Sigmoid colon (tissue), 7 donors: Measurements from ENCODE around the gene BAG2. TPM values are rescaled to one million over a fixed set of nuclear protein-coding genes. Genes with fewer than 3 reads are reported as not detected.
A peak's percentile ranks its signal among the peaks of the same experiment; 100 is the strongest.

ENCODE experiments used
- DNase-seq: peaks from one replicate; pipeline ENCODE4 v3.0.0-alpha.2; 2019
- H3K27ac ChIP-seq, 4 donors: fragments of 200-600 bp; sonication (generic); one replicate each; pipeline ENCODE4 v1.5.1; 2016 to 2019; ENCODE audit warnings: mild to moderate bottlenecking in 1 of 4
- H3K27me3 ChIP-seq, 3 donors: fragments of 200-600 bp; sonication (generic); one replicate each; pipeline ENCODE4 v1.5.1; 2019; ENCODE audit warnings: mild to moderate bottlenecking in 1 of 3
- H3K36me3 ChIP-seq, 4 donors: fragments of 200-600 bp; sonication (generic); one replicate each; pipeline ENCODE4 v1.5.1; 2016 to 2019
- H3K4me1 ChIP-seq, 4 donors: fragments of 200-600 bp; sonication (generic); one replicate each; pipeline ENCODE4 v1.5.1; 2017 to 2019
- H3K4me3 ChIP-seq, 4 donors: fragments of 200-600 bp; sonication (generic); one replicate each; pipeline ENCODE4 v1.5.1; 2017 to 2019; ENCODE audit warnings: mild to moderate bottlenecking in 2 of 4, moderate library complexity in 1 of 4
- H3K9me3 ChIP-seq, 4 donors: fragments of 200-600 bp in 3 of 4; sonication (generic) in 3 of 4; one replicate each; pipeline versions ENCODE4 v1.5.1 to v1.6.1; 2013 to 2019
- EP300 ChIP-seq, 4 donors: sonication (generic); formaldehyde crosslinking; IDR thresholded peaks; one replicate each; pipeline ENCODE4 v1.6.1; 2017; ENCODE audit warnings: antibody characterized with exemption in 4 of 4
- POLR2A ChIP-seq, 2 donors: fragments of 450-650 bp; IDR thresholded peaks; one replicate each; pipeline ENCODE4 v1.6.1; 2016; ENCODE audit warnings: antibody characterized with exemption in 2 of 2, mild to moderate bottlenecking in 2 of 2, moderate library complexity in 2 of 2
- POLR2AphosphoS5 ChIP-seq, 4 donors: sonication (generic); formaldehyde crosslinking; IDR thresholded peaks; one replicate each; pipeline ENCODE4 v1.6.1; 2017; ENCODE audit warnings: antibody characterized with exemption in 4 of 4
- WGBS, 2 donors: extraction: QIAGEN DNeasy Blood & Tissue Kit; methylation state at CpG; one replicate each; pipeline ENCODE4 v1.1.7; 2013; 5-methylcytosine and 5-hydroxymethylcytosine counted together
- intact Hi-C: fragments of 100-400 bp; cut with DNase I; formaldehyde crosslinking; loops from one replicate; pipeline ENCODE4 v1.15.1; 2023
- polyA plus RNA-seq, 3 donors: library from polyadenylated mRNA; stranded (reverse); fragments of 200-250 nt; gene quantifications; one replicate each; pipeline ENCODE4 v1.2.3, GENCODE V29; 2013
- total RNA-seq, 4 donors: library from RNA; depleted of rRNA; stranded (reverse); fragments of >200 nt; gene quantifications; one replicate each; pipeline ENCODE4 v1.1.0, GENCODE V29; 2016
- TF ChIP-seq, protein P1 (sequence below), 4 experiments: fragments of 450-650 bp in 3 of 4; fragments of 200-600 bp in 1 of 4; IDR thresholded peaks; one replicate each; pipeline ENCODE4 v1.5.1; 2016 to 2019; ENCODE audit warnings: antibody characterized with exemption in 4 of 4, mild to moderate bottlenecking in 3 of 4, moderate library complexity in 2 of 4
- donor health status: healthy with polysubstance abuse.
- donor health status: Bipolar disorder and iron deficiency.
- donor health status: healthy.

The BAG2 gene
- total and polyA plus RNA-seq, 7 donors = 0.92 to 74.5 (median 55.6) TPM

DNA sequence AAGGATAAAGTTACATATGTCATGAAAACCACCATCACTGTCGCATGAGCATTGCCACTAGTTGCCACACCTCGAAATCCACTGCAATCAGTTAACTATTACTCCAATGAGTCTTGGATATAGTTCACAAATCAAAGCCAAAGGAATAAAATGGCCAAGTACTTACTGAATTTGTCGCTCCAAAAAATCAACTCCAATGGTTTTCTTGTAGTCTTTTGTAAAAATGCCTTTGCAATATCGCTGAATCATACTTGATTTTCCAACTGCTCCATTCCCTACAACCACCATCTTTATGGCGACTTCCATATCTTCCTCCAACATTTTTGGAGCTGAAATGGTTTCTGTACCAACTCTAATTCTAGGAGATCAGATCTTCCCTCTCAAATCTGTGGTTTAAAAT is 37.9 kb downstream of the BAG2 start:
- Histone ChIP-seq H3K36me3 (no peaks in the 10 kb centered on the region), H3K9me3 (no peaks in the 10 kb centered on the region), H3K27me3 (no peaks in the 10 kb centered on the region), H3K4me1 (peaks cover 0 to 91% (median 58%) of the 10 kb centered on the region in 4 donors), H3K27ac (peak overlapping the region in 3 of 4 donors; percentile 2 to 100 (median 96)), H3K4me3 (no peak overlapping the region)
- intact Hi-C loops = no loop called here
- no peak for DNase-seq
- 95% methylated on average over 5 of the region's 5 CpGs for WGBS, 2 donors
- TF ChIP-seq POLR2A (IDR thresholded peaks at IDR 0.05) (no peak), EP300 (IDR thresholded peaks at IDR 0.05) (no peak)
- TF ChIP-seq, protein P1, sequence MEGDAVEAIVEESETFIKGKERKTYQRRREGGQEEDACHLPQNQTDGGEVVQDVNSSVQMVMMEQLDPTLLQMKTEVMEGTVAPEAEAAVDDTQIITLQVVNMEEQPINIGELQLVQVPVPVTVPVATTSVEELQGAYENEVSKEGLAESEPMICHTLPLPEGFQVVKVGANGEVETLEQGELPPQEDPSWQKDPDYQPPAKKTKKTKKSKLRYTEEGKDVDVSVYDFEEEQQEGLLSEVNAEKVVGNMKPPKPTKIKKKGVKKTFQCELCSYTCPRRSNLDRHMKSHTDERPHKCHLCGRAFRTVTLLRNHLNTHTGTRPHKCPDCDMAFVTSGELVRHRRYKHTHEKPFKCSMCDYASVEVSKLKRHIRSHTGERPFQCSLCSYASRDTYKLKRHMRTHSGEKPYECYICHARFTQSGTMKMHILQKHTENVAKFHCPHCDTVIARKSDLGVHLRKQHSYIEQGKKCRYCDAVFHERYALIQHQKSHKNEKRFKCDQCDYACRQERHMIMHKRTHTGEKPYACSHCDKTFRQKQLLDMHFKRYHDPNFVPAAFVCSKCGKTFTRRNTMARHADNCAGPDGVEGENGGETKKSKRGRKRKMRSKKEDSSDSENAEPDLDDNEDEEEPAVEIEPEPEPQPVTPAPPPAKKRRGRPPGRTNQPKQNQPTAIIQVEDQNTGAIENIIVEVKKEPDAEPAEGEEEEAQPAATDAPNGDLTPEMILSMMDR (IDR thresholded peaks at IDR 0.05) = no peak

DNA sequence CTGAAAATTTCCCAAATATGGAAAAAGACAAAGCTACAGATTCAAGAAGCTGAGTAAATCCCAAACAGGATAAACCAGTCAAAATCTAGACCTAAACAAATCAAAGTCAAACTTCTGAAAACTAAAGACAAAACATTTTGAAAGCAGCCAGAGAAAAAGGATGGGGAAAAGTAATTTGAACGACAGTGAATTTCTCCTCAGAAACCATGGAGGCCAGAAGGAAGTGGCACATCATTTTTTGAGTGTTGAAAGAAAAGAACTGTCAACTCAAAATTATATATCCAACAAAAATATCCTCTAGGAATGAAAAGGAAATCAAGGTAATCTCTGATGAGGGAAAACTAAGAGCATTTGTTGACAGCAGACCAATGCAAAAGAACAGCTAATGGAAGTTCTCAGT is 43.1 kb downstream of the BAG2 start:
- peaks cover 0 to 77% (median 44%) of the 10 kb centered on the region in 4 donors for H3K4me1 ChIP-seq
- no peak for DNase-seq
- H3K36me3 ChIP-seq = no peaks in the 10 kb centered on the region
- TF ChIP-seq, protein P1 (IDR thresholded peaks at IDR 0.05) = no peak
- no peak for TF ChIP-seq POLR2A (IDR thresholded peaks at IDR 0.05)
- no peak for TF ChIP-seq EP300 (IDR thresholded peaks at IDR 0.05)
- TF ChIP-seq POLR2AphosphoS5 (IDR thresholded peaks at IDR 0.05) = no peak
- no peaks in the 10 kb centered on the region for H3K9me3 ChIP-seq
- WGBS, 2 donors = 94 to 97% methylated on average over 1 of the region's 1 CpG
- no peak overlapping the region for H3K4me3 ChIP-seq
- no peaks in the 10 kb centered on the region for H3K27me3 ChIP-seq
- H3K27ac ChIP-seq = peak overlapping the region in 3 of 4 donors; percentile 72 to 100 (median 96)
- intact Hi-C loops = no loop called here

DNA sequence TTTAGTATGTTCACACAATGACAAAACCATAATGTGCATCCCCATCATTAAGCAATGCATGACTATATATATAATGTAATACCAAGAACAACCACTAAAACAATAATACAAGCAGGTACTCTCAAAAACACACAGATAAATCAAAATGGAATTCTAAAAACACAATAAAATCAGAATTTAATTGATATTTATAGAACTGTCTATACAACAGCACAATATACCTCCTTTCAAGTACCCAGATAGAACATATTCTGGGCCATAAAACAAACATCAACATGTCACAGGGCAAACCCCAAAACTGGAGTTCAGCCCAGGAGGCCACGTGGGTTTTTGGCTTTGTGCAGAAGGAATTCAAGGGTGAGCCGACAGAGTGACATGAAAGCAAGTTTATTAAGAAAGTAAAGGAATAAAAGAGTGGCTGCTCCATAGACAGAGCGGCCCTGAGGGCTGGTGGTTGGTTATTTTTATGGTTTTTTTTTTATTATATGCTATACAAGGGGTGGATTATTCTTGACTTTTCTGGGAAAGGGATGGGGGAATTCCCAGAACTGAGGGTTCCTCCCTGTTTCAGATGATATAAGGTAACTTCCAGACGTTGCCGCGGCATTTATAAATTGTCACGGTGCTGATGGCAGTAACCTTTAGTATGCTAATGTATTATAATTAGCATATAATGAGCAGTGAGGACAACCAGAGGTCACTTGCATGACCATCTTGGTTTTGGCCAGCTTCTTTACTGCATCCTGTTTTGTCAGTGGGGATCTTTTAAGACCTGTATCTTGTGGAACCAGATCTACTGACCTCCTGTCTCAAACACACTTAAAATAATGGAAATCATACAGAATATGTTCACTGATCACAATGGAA is 44.3 kb downstream of the BAG2 start:
- no peaks in the 10 kb centered on the region for H3K36me3 ChIP-seq
- H3K4me3 ChIP-seq = peak overlapping the region in 3 of 4 donors; percentile 10 to 22 (median 13)
- 18 to 59% methylated on average over 7 of the region's 7 CpGs for WGBS, 2 donors
- peak; percentile 86 for DNase-seq
- intact Hi-C loops = no loop called here
- TF ChIP-seq, protein P1 (IDR thresholded peaks at IDR 0.05) = peak in 2 of 4 experiments; percentile 11 to 36
- TF ChIP-seq POLR2AphosphoS5 (IDR thresholded peaks at IDR 0.05) (peak; percentile 33 to 80 (median 64)), EP300 (IDR thresholded peaks at IDR 0.05) (peak in 2 of 4 donors; percentile 32 to 67), POLR2A (IDR thresholded peaks at IDR 0.05) (no peak)
- no peaks in the 10 kb centered on the region for H3K27me3 ChIP-seq
- H3K4me1 ChIP-seq = peaks cover 0 to 70% (median 38%) of the 10 kb centered on the region in 4 donors
- H3K9me3 ChIP-seq = no peaks in the 10 kb centered on the region
- H3K27ac ChIP-seq = peak overlapping the region; percentile 2 to 100 (median 84)

DNA sequence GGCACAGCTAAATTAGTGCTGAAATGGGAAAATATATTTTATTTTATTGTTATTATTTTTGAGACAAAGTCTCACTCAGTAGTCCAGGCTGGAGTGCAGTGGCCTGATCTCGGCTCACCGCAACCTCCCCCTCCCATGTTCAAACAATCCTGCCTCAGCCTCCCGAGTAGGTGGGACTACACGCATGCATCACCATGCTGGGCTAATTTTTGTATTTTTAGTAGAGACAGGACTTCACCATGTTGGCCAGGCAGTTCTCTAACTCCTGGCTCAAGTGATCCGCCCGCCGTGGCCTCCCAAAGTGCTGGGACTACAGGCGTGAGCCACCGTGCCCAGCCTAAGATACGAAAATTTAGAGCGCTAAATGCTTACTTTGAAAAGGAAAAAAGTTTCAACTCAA is 45.1 kb downstream of the BAG2 start:
- WGBS, 2 donors = 95 to 97% methylated on average over 11 of the region's 11 CpGs
- intact Hi-C loops = no loop called here
- TF ChIP-seq, protein P1 (IDR thresholded peaks at IDR 0.05) = no peak
- TF ChIP-seq EP300 (IDR thresholded peaks at IDR 0.05) = no peak
- Histone ChIP-seq H3K27me3 (no peaks in the 10 kb centered on the region), H3K4me1 (peaks cover 0 to 62% (median 34%) of the 10 kb centered on the region in 4 donors), H3K9me3 (no peaks in the 10 kb centered on the region), H3K4me3 (peak overlapping the region in 2 of 4 donors; percentile 10 to 22), H3K36me3 (no peaks in the 10 kb centered on the region), H3K27ac (peak overlapping the region; percentile 2 to 100 (median 84))
- no peak for DNase-seq
